ENCODE results near the gene SUCLG2. TPM values are rescaled to one million over a fixed set of nuclear protein-coding genes. Genes with fewer than 3 reads are reported as not detected.

Gene SUCLG2
- total and polyA plus RNA-seq, 9 of the 15 experiments (the other 6 are each of a cell fraction or from before 2014, with no cell fraction given) = 10.1 to 41.4 (median 29.0) TPM

- intact Hi-C loops (cut with micrococcal nuclease) = no loop called here
- in situ Hi-C loops (cut with MboI) = no loop called here
- Histone ChIP-seq H3K4me1 (replicated peaks in 1 of 2; ENCODE audit: control insufficient read depth in 2 of 2, insufficient read depth in 2 of 2, low read length in 2 of 2) (no peaks in the 10 kb centered on the region), H3K79me2 (ENCODE audit: control insufficient read depth, insufficient read depth, low read length) (no peaks in the 10 kb centered on the region), H3K4me2 (ENCODE audit: insufficient read depth, low read length) (no peak overlapping the region), H3K4me3 (no peak overlapping the region), H3K9me3 (replicated peaks; ENCODE audit: control insufficient read depth, insufficient read depth, low read depth, low read length) (no peaks in the 10 kb centered on the region), H3K27me3 (ENCODE audit: control insufficient read depth in 2 of 2, insufficient read depth in 2 of 2, low read length in 2 of 2) (no peaks in the 10 kb centered on the region), H3K9me1 (ENCODE audit: control insufficient read depth, insufficient read depth, low read length) (no peaks in the 10 kb centered on the region), H3K9ac (ENCODE audit: insufficient read depth in 1 of 2, low read depth in 2 of 2, low read length in 2 of 2) (no peak overlapping the region), H3K36me3 (ENCODE audit: control insufficient read depth, insufficient read depth, low read length) (no peaks in the 10 kb centered on the region), H4K20me1 (replicated peaks; ENCODE audit: control insufficient read depth, insufficient read depth, low read length) (no peaks in the 10 kb centered on the region), H3K27ac (ENCODE audit: extremely low read depth, low read depth, low read length) (no peak overlapping the region), H2AFZ (ENCODE audit: low read depth, low read length) (no peak overlapping the region)
- ATAC-seq (no peak), DNase-seq (ENCODE audit: extremely low read depth in 1 of 4, low spot score in 3 of 4) (no peak), FAIRE-seq (no peak)
- POLR2A ChIA-PET = no interaction called here
- 0% methylated on average over 3 of the region's 3 CpGs for WGBS (ENCODE audit: insufficient coverage, low coverage, missing lambda C conversion rate)
- BruUV-seq (replicated peaks) = no TSS peak
- CTCF ChIA-PET (ENCODE audit: low intra/inter-chr PET ratio) = no interaction called here
- no peak for TF ChIP-seq HMBOX1 (IDR thresholded peaks at IDR 0.05)
- no peak for TF ChIP-seq RFX7 (CRISPR knock-in tag; IDR thresholded peaks at IDR 0.05)
- no peak for TF ChIP-seq TFAP4 (CRISPR knock-in tag; IDR thresholded peaks at IDR 0.05; ENCODE audit: borderline replicate concordance)
- TF ChIP-seq HMGXB4 (CRISPR knock-in tag; IDR thresholded peaks at IDR 0.05) = no peak
Measured at GRCh38 chr3:67684211-67684610, 29.8 kb upstream of the SUCLG2 start.

Data from K562 (cell line).